Neural progenitor cell (in vitro differentiated cells): ENCODE measurements around the gene TMCC1. TPM values are rescaled to one million over a fixed set of nuclear protein-coding genes. Genes with fewer than 3 reads are reported as not detected.

Experiments
- DNase-seq: peaks from one replicate; pipeline ENCODE4 v3.0.0-alpha.2; 2016; ENCODE audit warnings: low spot score
- H2AFZ ChIP-seq: fragments of 200-600 bp; sonication (generic); replicated peaks from 2 replicates; pipeline ENCODE4 v1.6.1; 2016; ENCODE audit warnings: antibody characterized with exemption
- H3F3A ChIP-seq: fragments of 200-600 bp; sonication (generic); 2 replicates; pipeline ENCODE4 v1.6.1; 2016; ENCODE audit warnings: antibody characterized with exemption, low read depth
- H3K27ac ChIP-seq: fragments of 200-600 bp; sonication (generic); 2 replicates; pipeline ENCODE4 v1.5.1; 2016; ENCODE audit warnings: mild to moderate bottlenecking
- H3K27me3 ChIP-seq: fragments of 200-600 bp; sonication (generic); 2 replicates; pipeline ENCODE4 v1.6.1; 2016; ENCODE audit warnings: mild to moderate bottlenecking, moderate library complexity
- H3K36me3 ChIP-seq: fragments of 200-600 bp; sonication (generic); 2 replicates; pipeline ENCODE4 v1.5.1; 2016
- H3K4me1 ChIP-seq: fragments of 200-600 bp; sonication (generic); 2 replicates; pipeline ENCODE4 v1.6.1; 2016; ENCODE audit warnings: mixed run types
- H3K4me2 ChIP-seq: fragments of 200-600 bp; sonication (generic); 2 replicates; pipeline ENCODE4 v1.6.1; 2016
- H3K4me3 ChIP-seq: fragments of 200-600 bp; sonication (generic); 2 replicates; pipeline ENCODE4 v1.5.1; 2016
- H3K79me2 ChIP-seq: fragments of 200-600 bp; sonication (generic); 2 replicates; pipeline ENCODE4 v1.6.1; 2016; ENCODE audit warnings: low read depth
- H3K9ac ChIP-seq: fragments of 200-600 bp; sonication (generic); 2 replicates; pipeline ENCODE4 v1.6.1; 2016
- H3K9me3 ChIP-seq: fragments of 200-600 bp; sonication (generic); 2 replicates; pipeline ENCODE4 v1.5.1; 2016; ENCODE audit warnings: low read depth
- H4K20me1 ChIP-seq: fragments of 200-600 bp; sonication (generic); 2 replicates; pipeline ENCODE4 v1.6.1; 2016; ENCODE audit warnings: low read depth
- H3K27ac Mint-ChIP-seq: 3 replicates; pipeline ENCODE4 v1.8.0; 2021; ENCODE audit warnings: mixed read lengths
- H3K27me3 Mint-ChIP-seq: 2 replicates; pipeline ENCODE4 v1.8.0; 2022; ENCODE audit warnings: low read depth, mild to moderate bottlenecking, inconsistent platforms, moderate library complexity, mixed read lengths; ENCODE audit not compliant: insufficient read depth
- H3K36me3 Mint-ChIP-seq: 3 replicates; pipeline ENCODE4 v1.8.0; 2021; ENCODE audit warnings: mixed read lengths
- H3K4me1 Mint-ChIP-seq: 3 replicates; pipeline ENCODE4 v1.8.0; 2021; ENCODE audit warnings: mixed read lengths
- H3K4me3 Mint-ChIP-seq: 3 replicates; pipeline ENCODE4 v1.8.0; 2021; ENCODE audit warnings: mild to moderate bottlenecking, moderate library complexity, mixed read lengths
- H3K9me3 Mint-ChIP-seq: 3 replicates; pipeline ENCODE4 v1.8.0; 2020; ENCODE audit warnings: mixed read lengths
- EZH2 ChIP-seq: fragments of 200-600 bp; sonication (generic); IDR thresholded peaks from 2 replicates; pipeline ENCODE4 v1.6.1; 2017; ENCODE audit warnings: antibody characterized with exemption, mild to moderate bottlenecking, moderate library complexity
- EZH2phosphoT487 ChIP-seq: fragments of 200-600 bp; sonication (generic); IDR thresholded peaks from 2 replicates; pipeline ENCODE4 v1.6.1; 2017; ENCODE audit warnings: antibody characterized with exemption
- total RNA-seq: library from RNA; depleted of rRNA; stranded (reverse); fragments of >200 nt; gene quantifications from 2 replicates; pipeline ENCODE4 v1.2.3, GENCODE V29; 2015; ENCODE audit warnings: low replicate concordance
- TF ChIP-seq, protein P1 (sequence below): fragments of 200-600 bp; sonication (generic); IDR thresholded peaks from 2 replicates; pipeline ENCODE4 v1.5.1; 2017; ENCODE audit warnings: antibody characterized with exemption, mild to moderate bottlenecking

TMCC1 gene
- total RNA-seq, 1 donor from 2014 or later, result 29.8 TPM

DNA sequence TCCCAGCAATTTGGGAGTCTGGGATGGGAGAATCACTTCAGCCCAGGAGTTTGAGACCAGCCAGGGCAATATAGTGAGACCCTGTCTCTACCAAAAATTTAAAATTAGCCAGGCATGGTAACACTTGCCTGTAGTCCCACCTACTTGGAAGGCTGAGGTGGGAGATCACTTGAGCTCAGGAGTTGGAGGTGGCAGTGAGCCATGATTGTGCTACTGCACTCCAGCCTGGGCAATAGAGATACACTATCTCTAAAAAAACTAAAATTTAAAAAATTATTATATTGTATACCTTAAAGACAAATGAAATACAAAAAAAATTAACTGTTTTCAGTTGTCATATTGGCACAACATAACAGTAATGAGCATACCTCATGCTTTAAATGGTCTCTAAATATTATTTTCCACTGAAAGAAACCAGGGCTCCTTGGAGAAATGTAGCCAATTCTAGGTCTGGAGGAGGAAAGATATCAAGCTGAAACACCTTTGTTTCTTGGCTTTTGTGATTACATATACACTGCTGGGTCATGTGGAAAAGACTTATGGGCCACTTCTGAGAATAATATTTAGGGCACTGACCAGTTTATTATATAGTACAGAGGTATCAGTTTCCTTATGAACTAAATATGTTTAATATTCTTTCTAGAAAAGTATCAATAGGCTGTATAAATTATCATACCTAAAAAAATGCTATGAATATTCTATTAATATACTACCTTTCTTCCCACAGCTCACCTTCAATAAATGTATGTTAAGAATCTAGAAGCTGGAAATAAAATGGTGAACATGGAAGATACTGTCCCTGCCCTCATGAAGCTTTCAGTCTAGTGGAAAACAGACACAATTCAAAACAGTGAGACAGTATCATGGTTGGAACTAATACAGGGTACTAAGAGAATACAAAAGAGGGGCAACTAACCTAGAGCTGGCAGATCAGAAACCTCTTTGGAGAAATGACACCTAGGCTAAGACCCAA is 119.5 kb downstream of the TMCC1 start:
- H3K9me3 Mint-ChIP-seq, result peaks cover 3% of the 10 kb centered on the region
- TF ChIP-seq, protein P1, sequence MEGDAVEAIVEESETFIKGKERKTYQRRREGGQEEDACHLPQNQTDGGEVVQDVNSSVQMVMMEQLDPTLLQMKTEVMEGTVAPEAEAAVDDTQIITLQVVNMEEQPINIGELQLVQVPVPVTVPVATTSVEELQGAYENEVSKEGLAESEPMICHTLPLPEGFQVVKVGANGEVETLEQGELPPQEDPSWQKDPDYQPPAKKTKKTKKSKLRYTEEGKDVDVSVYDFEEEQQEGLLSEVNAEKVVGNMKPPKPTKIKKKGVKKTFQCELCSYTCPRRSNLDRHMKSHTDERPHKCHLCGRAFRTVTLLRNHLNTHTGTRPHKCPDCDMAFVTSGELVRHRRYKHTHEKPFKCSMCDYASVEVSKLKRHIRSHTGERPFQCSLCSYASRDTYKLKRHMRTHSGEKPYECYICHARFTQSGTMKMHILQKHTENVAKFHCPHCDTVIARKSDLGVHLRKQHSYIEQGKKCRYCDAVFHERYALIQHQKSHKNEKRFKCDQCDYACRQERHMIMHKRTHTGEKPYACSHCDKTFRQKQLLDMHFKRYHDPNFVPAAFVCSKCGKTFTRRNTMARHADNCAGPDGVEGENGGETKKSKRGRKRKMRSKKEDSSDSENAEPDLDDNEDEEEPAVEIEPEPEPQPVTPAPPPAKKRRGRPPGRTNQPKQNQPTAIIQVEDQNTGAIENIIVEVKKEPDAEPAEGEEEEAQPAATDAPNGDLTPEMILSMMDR, result no peak
- TF ChIP-seq EZH2phosphoT487, result no peak
- TF ChIP-seq EZH2, result no peak
- H3K4me1 ChIP-seq, result peaks cover 26% of the 10 kb centered on the region
- H3K4me2 ChIP-seq, result no peak overlapping the region
- H3K27ac Mint-ChIP-seq, result no peak overlapping the region
- H3K36me3 ChIP-seq, result no peaks in the 10 kb centered on the region
- no peak overlapping the region for H3K4me3 ChIP-seq
- H3K27ac ChIP-seq, result no peak overlapping the region
- H2AFZ ChIP-seq, result no peak overlapping the region
- no peaks in the 10 kb centered on the region for H3F3A ChIP-seq
- H3K9me3 ChIP-seq, result no peaks in the 10 kb centered on the region
- peaks cover 8% of the 10 kb centered on the region for H3K4me1 Mint-ChIP-seq
- H3K79me2 ChIP-seq, result peaks cover 52% of the 10 kb centered on the region
- no peaks in the 10 kb centered on the region for H3K27me3 ChIP-seq
- no peak for DNase-seq
- H4K20me1 ChIP-seq, result peaks cover 2% of the 10 kb centered on the region
- peaks cover 10% of the 10 kb centered on the region for H3K36me3 Mint-ChIP-seq
- no peak overlapping the region for H3K4me3 Mint-ChIP-seq
- H3K9ac ChIP-seq, result no peak overlapping the region
- no peaks in the 10 kb centered on the region for H3K27me3 Mint-ChIP-seq

DNA sequence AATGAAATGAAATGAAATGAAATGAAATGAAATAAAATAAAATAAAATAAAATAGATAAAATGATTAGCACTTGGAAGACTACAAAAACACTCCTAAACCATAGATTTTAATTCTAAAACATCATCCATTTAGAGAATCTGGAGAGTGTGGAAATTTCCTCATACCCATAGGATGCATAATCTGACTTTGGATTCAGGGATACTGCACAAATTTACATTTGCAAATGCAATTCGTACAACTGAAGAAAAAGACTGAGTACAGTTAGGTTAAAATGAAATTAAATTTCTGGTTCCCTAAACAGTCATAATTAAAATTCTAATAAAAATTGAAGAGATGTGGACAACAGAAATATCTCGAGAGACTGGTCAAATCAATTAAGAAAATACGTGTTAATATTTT is 122.9 kb downstream of the TMCC1 start:
- peaks cover 7% of the 10 kb centered on the region for H3K36me3 Mint-ChIP-seq
- Histone ChIP-seq H2AFZ (no peak overlapping the region), H3K4me2 (no peak overlapping the region), H4K20me1 (peaks cover 11% of the 10 kb centered on the region), H3K79me2 (peaks cover 42% of the 10 kb centered on the region), H3F3A (no peaks in the 10 kb centered on the region), H3K36me3 (no peaks in the 10 kb centered on the region), H3K4me3 (no peak overlapping the region), H3K27me3 (no peaks in the 10 kb centered on the region), H3K4me1 (peaks cover 12% of the 10 kb centered on the region), H3K9me3 (no peaks in the 10 kb centered on the region), H3K27ac (no peak overlapping the region), H3K9ac (no peak overlapping the region)
- H3K27ac Mint-ChIP-seq, result no peak overlapping the region
- H3K4me1 Mint-ChIP-seq, result peaks cover 7% of the 10 kb centered on the region
- DNase-seq, result no peak
- no peaks in the 10 kb centered on the region for H3K27me3 Mint-ChIP-seq
- TF ChIP-seq, protein P1, result no peak
- TF ChIP-seq EZH2phosphoT487, result no peak
- TF ChIP-seq EZH2, result no peak
- no peak overlapping the region for H3K4me3 Mint-ChIP-seq
- no peaks in the 10 kb centered on the region for H3K9me3 Mint-ChIP-seq

DNA sequence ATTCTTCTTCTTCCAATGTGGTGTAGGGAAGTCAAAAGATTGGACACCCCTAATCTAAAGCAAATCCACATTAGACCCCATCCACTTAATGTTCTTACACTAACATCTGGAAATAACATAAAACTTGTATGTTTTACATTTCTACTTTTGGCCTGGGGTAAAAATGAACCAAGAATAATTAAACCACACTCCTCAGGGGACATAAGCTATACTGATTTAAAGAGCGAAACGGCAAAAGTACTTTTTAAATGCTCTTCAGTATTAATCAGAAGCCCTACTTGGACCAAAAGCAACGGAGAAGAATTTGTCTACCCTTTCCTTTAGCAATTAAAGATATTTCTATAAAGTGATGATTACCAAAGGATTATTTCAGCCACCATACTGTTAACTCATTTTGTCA is 123.9 kb downstream of the TMCC1 start:
- Histone ChIP-seq H3K9me3 (no peaks in the 10 kb centered on the region), H3K27ac (no peak overlapping the region), H3K4me1 (peaks cover 12% of the 10 kb centered on the region), H3F3A (no peaks in the 10 kb centered on the region), H4K20me1 (peaks cover 11% of the 10 kb centered on the region), H3K4me3 (no peak overlapping the region), H3K27me3 (no peaks in the 10 kb centered on the region), H3K4me2 (no peak overlapping the region), H3K9ac (no peak overlapping the region), H2AFZ (no peak overlapping the region), H3K79me2 (peaks cover 43% of the 10 kb centered on the region), H3K36me3 (no peaks in the 10 kb centered on the region)
- DNase-seq, result no peak
- H3K27me3 Mint-ChIP-seq, result no peaks in the 10 kb centered on the region
- peaks cover 7% of the 10 kb centered on the region for H3K4me1 Mint-ChIP-seq
- TF ChIP-seq EZH2 (no peak), EZH2phosphoT487 (no peak)
- TF ChIP-seq, protein P1, result no peak
- no peak overlapping the region for H3K4me3 Mint-ChIP-seq
- peaks cover 4% of the 10 kb centered on the region for H3K36me3 Mint-ChIP-seq
- no peaks in the 10 kb centered on the region for H3K9me3 Mint-ChIP-seq
- H3K27ac Mint-ChIP-seq, result no peak overlapping the region
